Measurements from ENCODE around the gene UPK1B.

UPK1B gene

GRCh38 chr3:119175872-119176756 is 2.7 kb downstream of the UPK1B start:
- H3K4me3 ChIP-seq (ENCODE audit: low read depth, low read length) = no peak overlapping the region

- H3K4me3 ChIP-seq (ENCODE audit: low read depth, low read length) = no peak overlapping the region
Measured at GRCh38 chr3:119176778-119177177, 3.4 kb downstream of the UPK1B start.

- H3K4me3 ChIP-seq (ENCODE audit: low read depth, low read length) = no peak overlapping the region
Measured at GRCh38 chr3:119177321-119177720, 3.9 kb downstream of the UPK1B start.

- no peak overlapping the region for H3K4me3 ChIP-seq (ENCODE audit: low read depth, low read length)
Measured at GRCh38 chr3:119181765-119182164, 8.4 kb downstream of the UPK1B start.

- H3K4me3 ChIP-seq (ENCODE audit: low read depth, low read length) = no peak overlapping the region
Measured at GRCh38 chr3:119184111-119184510, 10.7 kb downstream of the UPK1B start.

- no peak overlapping the region for H3K4me3 ChIP-seq (ENCODE audit: low read depth, low read length)
Measured at GRCh38 chr3:119184796-119185570, 11.6 kb downstream of the UPK1B start.

GRCh38 chr3:119187266-119187665 is 13.9 kb downstream of the UPK1B start:
- no peak overlapping the region for H3K4me3 ChIP-seq (ENCODE audit: low read depth, low read length)

GRCh38 chr3:119191800-119192199 is 18.4 kb downstream of the UPK1B start:
- no peak overlapping the region for H3K4me3 ChIP-seq (ENCODE audit: low read depth, low read length)

- no peak overlapping the region for H3K4me3 ChIP-seq (ENCODE audit: low read depth, low read length)
Measured at GRCh38 chr3:119194237-119195150, 21.1 kb downstream of the UPK1B start.

GRCh38 chr3:119195151-119195476 is 21.7 kb downstream of the UPK1B start:
- H3K4me3 ChIP-seq (ENCODE audit: low read depth, low read length) = no peak overlapping the region

GRCh38 chr3:119195911-119196310 is 22.5 kb downstream of the UPK1B start:
- no peak overlapping the region for H3K4me3 ChIP-seq (ENCODE audit: low read depth, low read length)

- H3K4me3 ChIP-seq (ENCODE audit: low read depth, low read length) = no peak overlapping the region
Measured at GRCh38 chr3:119205209-119205608, 31.8 kb downstream of the UPK1B start.

- H3K4me3 ChIP-seq (ENCODE audit: low read depth, low read length) = no peak overlapping the region
Measured at GRCh38 chr3:119205685-119206084, 32.3 kb downstream of the UPK1B start.

GRCh38 chr3:119206611-119207511 is 33.5 kb downstream of the UPK1B start:
- no peak overlapping the region for H3K4me3 ChIP-seq (ENCODE audit: low read depth, low read length)

- no peak overlapping the region for H3K4me3 ChIP-seq (ENCODE audit: low read depth, low read length)
Measured at GRCh38 chr3:119207512-119207875, 34.1 kb downstream of the UPK1B start.

- H3K4me3 ChIP-seq (ENCODE audit: low read depth, low read length) = no peak overlapping the region
Measured at GRCh38 chr3:119211193-119211592, 37.8 kb downstream of the UPK1B start.

- no peak overlapping the region for H3K4me3 ChIP-seq (ENCODE audit: low read depth, low read length)
Measured at GRCh38 chr3:119211803-119212202, 38.4 kb downstream of the UPK1B start.

- H3K4me3 ChIP-seq (ENCODE audit: low read depth, low read length) = no peak overlapping the region
Measured at GRCh38 chr3:119219069-119219468, 45.7 kb downstream of the UPK1B start.

- no peak overlapping the region for H3K4me3 ChIP-seq (ENCODE audit: low read depth, low read length)
Measured at GRCh38 chr3:119220198-119220597, 46.8 kb downstream of the UPK1B start.

- H3K4me3 ChIP-seq (ENCODE audit: low read depth, low read length) = no peak overlapping the region
Measured at GRCh38 chr3:119220970-119221667, 47.7 kb downstream of the UPK1B start.

All from iPS-11a (cell line).